ENCODE results near the gene LMNB1.

LMNB1 gene

GRCh38 chr5:126745259-126745992 lies 31.5 kb upstream of the LMNB1 start:
- TF ChIP-seq, protein P1, sequence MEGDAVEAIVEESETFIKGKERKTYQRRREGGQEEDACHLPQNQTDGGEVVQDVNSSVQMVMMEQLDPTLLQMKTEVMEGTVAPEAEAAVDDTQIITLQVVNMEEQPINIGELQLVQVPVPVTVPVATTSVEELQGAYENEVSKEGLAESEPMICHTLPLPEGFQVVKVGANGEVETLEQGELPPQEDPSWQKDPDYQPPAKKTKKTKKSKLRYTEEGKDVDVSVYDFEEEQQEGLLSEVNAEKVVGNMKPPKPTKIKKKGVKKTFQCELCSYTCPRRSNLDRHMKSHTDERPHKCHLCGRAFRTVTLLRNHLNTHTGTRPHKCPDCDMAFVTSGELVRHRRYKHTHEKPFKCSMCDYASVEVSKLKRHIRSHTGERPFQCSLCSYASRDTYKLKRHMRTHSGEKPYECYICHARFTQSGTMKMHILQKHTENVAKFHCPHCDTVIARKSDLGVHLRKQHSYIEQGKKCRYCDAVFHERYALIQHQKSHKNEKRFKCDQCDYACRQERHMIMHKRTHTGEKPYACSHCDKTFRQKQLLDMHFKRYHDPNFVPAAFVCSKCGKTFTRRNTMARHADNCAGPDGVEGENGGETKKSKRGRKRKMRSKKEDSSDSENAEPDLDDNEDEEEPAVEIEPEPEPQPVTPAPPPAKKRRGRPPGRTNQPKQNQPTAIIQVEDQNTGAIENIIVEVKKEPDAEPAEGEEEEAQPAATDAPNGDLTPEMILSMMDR (conservative IDR thresholded peaks at IDR 0.05), result no peak
- no peak overlapping the region for H3K27ac ChIP-seq

DNA sequence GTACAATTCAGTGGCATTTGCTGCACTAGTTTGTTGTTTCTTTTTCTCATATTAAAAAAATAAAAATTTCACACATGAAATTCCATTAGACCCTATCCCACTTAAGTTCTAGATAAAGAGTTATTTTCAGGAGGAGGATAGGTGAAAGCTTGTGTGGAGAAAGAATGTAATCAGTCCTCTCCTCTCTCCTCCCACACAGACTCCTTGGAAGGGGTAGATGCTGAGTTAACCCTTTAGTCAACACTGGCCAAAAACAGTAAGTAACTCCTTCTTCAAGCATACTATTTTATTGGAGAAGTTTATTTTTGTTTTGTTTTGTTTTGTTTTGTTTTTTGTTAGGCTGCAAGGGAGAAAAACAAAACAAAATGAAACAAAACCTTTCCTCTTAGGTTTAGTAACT lies 30.6 kb upstream of the LMNB1 start:
- TF ChIP-seq, protein P1 (conservative IDR thresholded peaks at IDR 0.05), result no peak
- H3K27ac ChIP-seq, result no peak overlapping the region

DNA sequence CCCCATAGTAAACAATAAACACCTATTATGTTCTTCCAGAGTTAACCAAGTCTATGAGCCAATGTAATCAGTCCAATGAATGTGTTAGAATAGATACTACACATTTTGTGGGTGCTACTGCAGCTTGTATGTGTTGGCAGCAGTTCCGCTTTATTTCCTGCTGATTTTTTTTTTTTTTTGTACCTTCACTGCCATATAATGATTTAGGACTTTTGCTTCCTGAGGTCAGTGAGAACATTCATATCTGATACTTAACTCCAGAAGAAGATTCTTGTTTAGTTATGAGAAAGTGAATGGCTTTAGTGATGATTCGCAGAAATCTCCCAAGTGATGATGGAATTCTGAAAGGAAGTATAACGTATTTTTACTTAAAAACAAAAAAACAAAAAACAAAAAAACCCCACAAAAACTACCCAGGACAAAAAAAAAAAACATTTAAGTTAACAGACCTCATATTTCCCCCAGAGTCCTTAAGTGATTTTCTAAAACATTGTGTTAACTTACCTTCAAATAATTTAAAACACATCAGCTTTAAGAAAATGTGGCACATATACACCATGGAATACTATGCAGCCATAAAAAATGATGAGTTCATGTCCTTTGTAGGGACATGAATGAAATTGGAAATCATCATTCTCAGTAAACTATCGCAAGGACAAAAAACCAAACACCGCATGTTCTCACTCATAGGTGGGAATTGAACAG lies 24.7 kb upstream of the LMNB1 start:
- TF ChIP-seq, protein P1 (conservative IDR thresholded peaks at IDR 0.05), result no peak
- no peak overlapping the region for H3K27ac ChIP-seq

- no peak overlapping the region for H3K27ac ChIP-seq
- TF ChIP-seq, protein P1 (conservative IDR thresholded peaks at IDR 0.05), result no peak
Observed at GRCh38 chr5:126753227-126753626, 23.7 kb upstream of the LMNB1 start.

DNA sequence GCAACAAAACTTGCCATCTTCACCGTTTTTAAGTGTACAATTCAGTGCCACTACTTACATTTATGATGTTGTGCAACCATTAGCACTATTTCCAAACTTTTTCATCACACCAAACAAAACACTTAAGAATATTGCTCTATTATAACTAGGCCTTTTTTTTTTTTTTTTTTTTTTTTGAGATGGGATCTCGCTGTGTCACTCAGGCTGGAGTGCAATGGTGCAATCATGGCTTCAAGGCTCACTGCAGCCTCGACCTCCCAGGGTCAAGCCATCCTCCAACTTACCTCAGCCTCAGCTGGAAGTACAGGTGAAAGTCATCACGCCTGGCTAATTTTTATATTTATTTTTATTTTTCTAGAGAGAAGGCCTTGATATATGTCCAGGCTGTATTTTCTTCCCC lies 22.3 kb upstream of the LMNB1 start:
- H3K27ac ChIP-seq, result no peak overlapping the region
- TF ChIP-seq, protein P1 (conservative IDR thresholded peaks at IDR 0.05), result no peak

DNA sequence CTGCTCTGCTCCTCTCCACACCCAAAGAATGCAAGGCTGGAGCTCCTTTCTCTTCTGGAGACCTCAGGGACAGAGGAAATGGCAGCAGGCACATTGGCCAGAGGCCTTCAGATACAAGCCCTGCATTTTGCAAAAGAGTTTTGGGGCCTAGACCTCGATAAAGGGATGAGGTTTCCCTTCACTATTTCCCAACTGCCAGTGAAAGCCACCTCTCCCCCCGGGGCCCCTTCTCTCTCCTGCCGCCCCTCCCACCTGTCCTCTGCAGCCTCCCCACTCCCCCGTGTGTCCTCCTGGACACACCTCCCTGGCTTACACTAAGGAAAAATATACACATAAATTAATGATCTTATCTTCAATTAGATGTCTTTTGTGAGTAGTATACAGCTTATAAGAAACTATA lies 21.3 kb upstream of the LMNB1 start:
- H3K27ac ChIP-seq, result no peak overlapping the region
- TF ChIP-seq, protein P1 (conservative IDR thresholded peaks at IDR 0.05), result no peak

DNA sequence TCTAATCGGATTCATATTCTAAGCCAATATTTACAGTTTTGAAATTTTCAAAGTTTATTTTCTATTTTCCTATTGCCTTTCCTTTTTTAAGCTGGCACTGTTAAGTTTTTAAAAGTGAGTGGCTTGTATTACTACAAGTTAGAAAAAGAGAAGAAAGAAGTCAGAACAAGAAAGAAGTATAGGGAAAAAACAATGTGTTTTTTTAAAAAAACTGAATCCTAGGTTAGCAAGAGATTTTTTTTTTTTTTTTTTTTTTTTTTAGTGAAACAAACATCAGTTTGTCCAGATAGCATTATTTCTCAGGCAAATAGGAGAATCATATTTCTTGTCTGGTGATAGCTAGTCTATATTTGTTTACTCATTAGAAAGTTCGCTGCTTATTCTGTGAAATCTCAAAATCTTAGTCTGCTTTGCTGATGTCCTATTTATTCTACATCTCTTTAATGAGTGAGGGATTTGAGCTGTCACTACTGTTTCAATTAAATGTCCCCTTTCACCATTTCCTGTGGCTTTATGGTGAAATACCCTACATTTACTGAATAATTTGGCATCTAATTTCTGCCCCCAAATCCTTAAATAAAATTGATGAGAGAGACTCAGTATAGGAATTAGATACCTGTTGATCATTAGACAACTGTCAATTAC lies 19.1 kb upstream of the LMNB1 start:
- TF ChIP-seq, protein P1 (conservative IDR thresholded peaks at IDR 0.05), result no peak
- peak overlapping the region; percentile 1; the same call in 1 of the 2 replicates for H3K27ac ChIP-seq

Data from VCaP (cell line).